HepG2 (cell line): ENCODE data around the gene CRYBA2. TPM values are rescaled to one million over a fixed set of nuclear protein-coding genes. Genes with fewer than 3 reads are reported as not detected.
A peak's percentile ranks its signal among the peaks of the same experiment; 100 is the strongest.

Experiments
- CHCHD3 ChIP-seq: sonication (generic); formaldehyde crosslinking; IDR thresholded peaks from 2 replicates; pipeline ENCODE4 v1.8.0; 2022; ENCODE audit warnings: mild to moderate bottlenecking, missing genetic modification reagents, moderate library complexity
- HNF4A ChIP-seq: sonication (generic); formaldehyde crosslinking; IDR thresholded peaks from 2 replicates; pipeline ENCODE4 v1.4.0; 2020; ENCODE audit warnings: missing genetic modification reagents
- HOXD1 ChIP-seq: sonication (generic); formaldehyde crosslinking; IDR thresholded peaks from 2 replicates; pipeline ENCODE4 v1.5.0; 2020; ENCODE audit warnings: missing genetic modification reagents
- IRF2 ChIP-seq: IDR thresholded peaks from 2 replicates; pipeline ENCODE4 v1.6.1; 2018; ENCODE audit warnings: missing genetic modification reagents, missing compliant biosample characterization
- NCOA1 ChIP-seq: sonication (generic); formaldehyde crosslinking; IDR thresholded peaks from 2 replicates; pipeline ENCODE4 v1.9.0; 2021; ENCODE audit warnings: missing genetic modification reagents
- POLR2G ChIP-seq: fragments of 200-400 bp; formaldehyde crosslinking; IDR thresholded peaks from 2 replicates; pipeline ENCODE4 v1.6.1; 2018; ENCODE audit warnings: mild to moderate bottlenecking, low read depth, low read length, moderate library complexity
- PRMT3 ChIP-seq: sonication (generic); formaldehyde crosslinking; IDR thresholded peaks from 2 replicates; pipeline ENCODE4 v1.8.1; 2022; ENCODE audit warnings: low read depth, mild to moderate bottlenecking, moderate library complexity, missing genetic modification reagents, borderline replicate concordance
- SATB2 ChIP-seq: sonication (generic); formaldehyde crosslinking; IDR thresholded peaks from 2 replicates; pipeline ENCODE4 v1.5.0; 2020; ENCODE audit warnings: missing genetic modification reagents
- TSC22D2 ChIP-seq: sonication (generic); formaldehyde crosslinking; IDR thresholded peaks from 2 replicates; pipeline ENCODE4 v1.5.1; 2020; ENCODE audit warnings: missing genetic modification reagents, mild to moderate bottlenecking, borderline replicate concordance
- ZBTB38 ChIP-seq: sonication (generic); formaldehyde crosslinking; IDR thresholded peaks from 2 replicates; pipeline ENCODE4 v1.5.1; 2020; ENCODE audit warnings: mild to moderate bottlenecking, missing genetic modification reagents
- ZBTB8A ChIP-seq: sonication (generic); formaldehyde crosslinking; IDR thresholded peaks from 2 replicates; pipeline ENCODE4 v1.4.0; 2020; ENCODE audit warnings: mild to moderate bottlenecking, low read depth, missing genetic modification reagents, borderline replicate concordance
- ZNF24 ChIP-seq: fragments of 450-650 bp; IDR thresholded peaks from 2 replicates; pipeline ENCODE4 v1.6.1; 2017; ENCODE audit warnings: antibody characterized with exemption, mild to moderate bottlenecking
- ZNF432 ChIP-seq: sonication (generic); formaldehyde crosslinking; IDR thresholded peaks from 2 replicates; pipeline ENCODE4 v1.5.0; 2020; ENCODE audit warnings: missing genetic modification reagents, mild to moderate bottlenecking, borderline replicate concordance
- ZNF549 ChIP-seq: sonication (generic); formaldehyde crosslinking; IDR thresholded peaks from 2 replicates; pipeline ENCODE4 v1.5.0; 2020; ENCODE audit warnings: missing genetic modification reagents
- ZNF75D ChIP-seq: sonication (generic); formaldehyde crosslinking; IDR thresholded peaks from 2 replicates; pipeline ENCODE4 v1.8.1; 2023; ENCODE audit warnings: missing genetic modification reagents, mild to moderate bottlenecking, borderline replicate concordance
- ZNF792 ChIP-seq: IDR thresholded peaks from 2 replicates; pipeline ENCODE4 v1.6.1; 2016
- polyA plus RNA-seq, 8 experiments: library from polyadenylated mRNA; depleted of rRNA in 3 of 8; stranded (reverse) in 7 of 8; unstranded in 1 of 8; fragments of >200 nt; fragmentation: Illumina TruSeq in 4 of 8; extraction: Trizol in 4 of 8; gene quantifications; 2 replicates each; pipeline versions ENCODE4 v1.2.1 to v1.2.3, GENCODE V29; 2011 to 2016; ENCODE audit warnings: low read depth in 4 of 8, missing spikeins in 1 of 8, mixed read lengths in 1 of 8; ENCODE audit not compliant: insufficient read depth in 1 of 8
- total RNA-seq, 5 experiments: library from RNA; depleted of rRNA; stranded (reverse); fragments of >200 nt; fragmentation: Illumina TruSeq; extraction: Trizol; gene quantifications; 2 replicates each; pipeline ENCODE4 v1.2.3, GENCODE V29; 2016; ENCODE audit warnings: low read depth in 1 of 5
- TF ChIP-seq, protein P1 (sequence below): sonication (generic); formaldehyde crosslinking; IDR thresholded peaks from 2 replicates; pipeline ENCODE4 v1.4.0; 2020; ENCODE audit warnings: mild to moderate bottlenecking, missing genetic modification reagents
- TF ChIP-seq, protein P2 (sequence below): IDR thresholded peaks from 2 replicates; pipeline ENCODE4 v1.6.1; 2016; ENCODE audit warnings: missing genetic modification reagents, missing compliant biosample characterization
- TF ChIP-seq, protein P3 (sequence below): sonication (generic); formaldehyde crosslinking; IDR thresholded peaks from 2 replicates; pipeline ENCODE4 v1.4.0; 2020; ENCODE audit warnings: mild to moderate bottlenecking, missing genetic modification reagents
- TF ChIP-seq, protein P4 (sequence below): IDR thresholded peaks from 2 replicates; pipeline ENCODE4 v1.6.1; 2016; ENCODE audit warnings: control low read depth

The CRYBA2 gene
- total and polyA plus RNA-seq, 2 of the 13 experiments (the other 11 are each of a cell fraction or from before 2014, with no cell fraction given) = not detected

DNA sequence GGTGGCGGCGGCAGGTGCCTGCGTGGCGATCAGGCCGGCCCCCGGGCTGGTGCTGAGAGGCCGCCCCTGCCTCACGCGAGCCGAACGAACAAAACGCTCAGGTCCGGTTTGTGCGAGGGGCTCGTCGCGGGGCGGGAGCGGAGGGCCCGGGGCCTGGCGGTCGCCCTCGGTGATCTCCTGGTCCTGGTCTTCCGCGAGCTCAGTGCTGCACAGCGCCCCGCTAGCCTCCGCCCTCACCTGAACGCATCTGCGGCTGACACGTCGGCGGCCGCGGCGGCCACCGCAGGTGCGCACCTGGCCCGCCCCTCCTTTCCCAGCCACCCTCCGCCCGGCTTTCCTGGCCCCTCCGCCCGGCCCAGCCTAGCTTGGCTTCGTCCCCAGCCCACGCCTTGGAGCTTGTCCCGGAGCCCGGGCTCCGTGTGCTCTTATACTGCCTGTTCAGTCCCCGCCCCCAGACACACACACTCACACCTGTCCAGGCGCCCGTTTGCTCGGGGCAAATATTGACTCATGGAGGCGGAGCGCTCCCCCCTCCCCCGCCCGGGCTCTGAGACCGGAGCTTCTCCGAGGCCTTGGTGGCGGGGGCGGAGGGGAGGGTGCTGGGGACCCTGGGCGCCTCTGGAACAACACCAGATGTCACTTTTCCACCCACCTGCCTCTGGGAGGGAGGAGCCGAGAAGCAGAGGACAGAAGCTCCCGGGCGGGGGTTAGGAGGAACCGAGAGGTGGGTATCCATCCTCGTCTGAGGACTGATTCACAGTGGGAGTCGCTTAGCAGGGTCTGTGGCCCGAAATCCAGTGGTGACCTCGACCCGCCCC is 8.6 kb upstream of the CRYBA2 start (continued):
- TF ChIP-seq, protein P1, sequence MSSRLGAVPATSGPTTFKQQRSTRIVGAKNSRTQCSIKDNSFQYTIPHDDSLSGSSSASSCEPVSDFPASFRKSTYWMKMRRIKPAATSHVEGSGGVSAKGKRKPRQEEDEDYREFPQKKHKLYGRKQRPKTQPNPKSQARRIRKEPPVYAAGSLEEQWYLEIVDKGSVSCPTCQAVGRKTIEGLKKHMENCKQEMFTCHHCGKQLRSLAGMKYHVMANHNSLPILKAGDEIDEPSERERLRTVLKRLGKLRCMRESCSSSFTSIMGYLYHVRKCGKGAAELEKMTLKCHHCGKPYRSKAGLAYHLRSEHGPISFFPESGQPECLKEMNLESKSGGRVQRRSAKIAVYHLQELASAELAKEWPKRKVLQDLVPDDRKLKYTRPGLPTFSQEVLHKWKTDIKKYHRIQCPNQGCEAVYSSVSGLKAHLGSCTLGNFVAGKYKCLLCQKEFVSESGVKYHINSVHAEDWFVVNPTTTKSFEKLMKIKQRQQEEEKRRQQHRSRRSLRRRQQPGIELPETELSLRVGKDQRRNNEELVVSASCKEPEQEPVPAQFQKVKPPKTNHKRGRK = no peak; the same call in 1 of the 2 replicates
- TF ChIP-seq ZNF549 (CRISPR knock-in tag) (no peak), ZBTB38 (CRISPR knock-in tag) (peak; percentile 16), NCOA1 (CRISPR knock-in tag) (peak; percentile 96), CHCHD3 (no peak), ZNF792 (CRISPR knock-in tag) (0 out of 2 replicates have a peak, but pooled peaks have one; percentile 56), PRMT3 (CRISPR knock-in tag) (no peak), SATB2 (CRISPR knock-in tag) (no peak), TSC22D2 (CRISPR knock-in tag) (no peak), ZNF75D (CRISPR knock-in tag) (no peak), HOXD1 (CRISPR knock-in tag) (peak; percentile 85; the same call in 1 of the 2 replicates), POLR2G (no peak), IRF2 (peak; percentile 57), ZBTB8A (no peak; the same call in 1 of the 2 replicates), HNF4A (CRISPR knock-in tag) (peak; percentile 32), ZNF432 (CRISPR knock-in tag) (no peak), ZNF24 (no peak)
- TF ChIP-seq, protein P2, sequence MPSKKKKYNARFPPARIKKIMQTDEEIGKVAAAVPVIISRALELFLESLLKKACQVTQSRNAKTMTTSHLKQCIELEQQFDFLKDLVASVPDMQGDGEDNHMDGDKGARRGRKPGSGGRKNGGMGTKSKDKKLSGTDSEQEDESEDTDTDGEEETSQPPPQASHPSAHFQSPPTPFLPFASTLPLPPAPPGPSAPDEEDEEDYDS (CRISPR knock-in tag) = peak; percentile 95
- TF ChIP-seq, protein P3, sequence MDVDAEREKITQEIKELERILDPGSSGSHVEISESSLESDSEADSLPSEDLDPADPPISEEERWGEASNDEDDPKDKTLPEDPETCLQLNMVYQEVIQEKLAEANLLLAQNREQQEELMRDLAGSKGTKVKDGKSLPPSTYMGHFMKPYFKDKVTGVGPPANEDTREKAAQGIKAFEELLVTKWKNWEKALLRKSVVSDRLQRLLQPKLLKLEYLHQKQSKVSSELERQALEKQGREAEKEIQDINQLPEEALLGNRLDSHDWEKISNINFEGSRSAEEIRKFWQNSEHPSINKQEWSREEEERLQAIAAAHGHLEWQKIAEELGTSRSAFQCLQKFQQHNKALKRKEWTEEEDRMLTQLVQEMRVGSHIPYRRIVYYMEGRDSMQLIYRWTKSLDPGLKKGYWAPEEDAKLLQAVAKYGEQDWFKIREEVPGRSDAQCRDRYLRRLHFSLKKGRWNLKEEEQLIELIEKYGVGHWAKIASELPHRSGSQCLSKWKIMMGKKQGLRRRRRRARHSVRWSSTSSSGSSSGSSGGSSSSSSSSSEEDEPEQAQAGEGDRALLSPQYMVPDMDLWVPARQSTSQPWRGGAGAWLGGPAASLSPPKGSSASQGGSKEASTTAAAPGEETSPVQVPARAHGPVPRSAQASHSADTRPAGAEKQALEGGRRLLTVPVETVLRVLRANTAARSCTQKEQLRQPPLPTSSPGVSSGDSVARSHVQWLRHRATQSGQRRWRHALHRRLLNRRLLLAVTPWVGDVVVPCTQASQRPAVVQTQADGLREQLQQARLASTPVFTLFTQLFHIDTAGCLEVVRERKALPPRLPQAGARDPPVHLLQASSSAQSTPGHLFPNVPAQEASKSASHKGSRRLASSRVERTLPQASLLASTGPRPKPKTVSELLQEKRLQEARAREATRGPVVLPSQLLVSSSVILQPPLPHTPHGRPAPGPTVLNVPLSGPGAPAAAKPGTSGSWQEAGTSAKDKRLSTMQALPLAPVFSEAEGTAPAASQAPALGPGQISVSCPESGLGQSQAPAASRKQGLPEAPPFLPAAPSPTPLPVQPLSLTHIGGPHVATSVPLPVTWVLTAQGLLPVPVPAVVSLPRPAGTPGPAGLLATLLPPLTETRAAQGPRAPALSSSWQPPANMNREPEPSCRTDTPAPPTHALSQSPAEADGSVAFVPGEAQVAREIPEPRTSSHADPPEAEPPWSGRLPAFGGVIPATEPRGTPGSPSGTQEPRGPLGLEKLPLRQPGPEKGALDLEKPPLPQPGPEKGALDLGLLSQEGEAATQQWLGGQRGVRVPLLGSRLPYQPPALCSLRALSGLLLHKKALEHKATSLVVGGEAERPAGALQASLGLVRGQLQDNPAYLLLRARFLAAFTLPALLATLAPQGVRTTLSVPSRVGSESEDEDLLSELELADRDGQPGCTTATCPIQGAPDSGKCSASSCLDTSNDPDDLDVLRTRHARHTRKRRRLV (CRISPR knock-in tag) = no peak
- TF ChIP-seq, protein P4, sequence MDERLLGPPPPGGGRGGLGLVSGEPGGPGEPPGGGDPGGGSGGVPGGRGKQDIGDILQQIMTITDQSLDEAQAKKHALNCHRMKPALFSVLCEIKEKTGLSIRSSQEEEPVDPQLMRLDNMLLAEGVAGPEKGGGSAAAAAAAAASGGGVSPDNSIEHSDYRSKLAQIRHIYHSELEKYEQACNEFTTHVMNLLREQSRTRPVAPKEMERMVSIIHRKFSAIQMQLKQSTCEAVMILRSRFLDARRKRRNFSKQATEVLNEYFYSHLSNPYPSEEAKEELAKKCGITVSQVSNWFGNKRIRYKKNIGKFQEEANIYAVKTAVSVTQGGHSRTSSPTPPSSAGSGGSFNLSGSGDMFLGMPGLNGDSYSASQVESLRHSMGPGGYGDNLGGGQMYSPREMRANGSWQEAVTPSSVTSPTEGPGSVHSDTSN (CRISPR knock-in tag) = no peak
